CD4-positive, alpha-beta memory T cell (primary cell): ENCODE data around the gene THNSL1. TPM values are rescaled to one million over a fixed set of nuclear protein-coding genes. Genes with fewer than 3 reads are reported as not detected.

Experiments used
- CTCF ChIA-PET: fragments of 350-600 bp; sonication (Branson Sonifier 250); formaldehyde crosslinking; loops from one replicate; lab custom pipeline; 2021; ENCODE audit warnings: inconsistent platforms; ENCODE audit not compliant: partially characterized antibody; lab: Charles Lee
- POLR2A ChIA-PET: fragments of 350-600 bp; sonication (Branson Sonifier 250); formaldehyde crosslinking; loops from one replicate; lab custom pipeline; 2021; ENCODE audit not compliant: partially characterized antibody; lab: Charles Lee
- DNase-seq, 5 donors: peaks; one replicate each; pipeline versions ENCODE4 v3.0.0 to v3.0.0-alpha.2; 2020 to 2022; ENCODE audit warnings: mixed read lengths in 1 of 5
- H3K27ac ChIP-seq: one replicate; pipeline ENCODE4 v1.7.0; 2013; ENCODE audit warnings: low read depth, low read length
- H3K27me3 ChIP-seq: 2 replicates; pipeline ENCODE4 v1.7.0; 2013; ENCODE audit warnings: mild to moderate bottlenecking, low read length, moderate library complexity; ENCODE audit not compliant: insufficient read depth
- H3K36me3 ChIP-seq: 2 replicates; pipeline ENCODE4 v1.7.0; 2013; ENCODE audit warnings: mild to moderate bottlenecking, low read length, moderate library complexity; ENCODE audit not compliant: insufficient read depth
- H3K4me1 ChIP-seq: 2 replicates; pipeline ENCODE4 v1.7.0; 2013; ENCODE audit warnings: mild to moderate bottlenecking, low read length, moderate library complexity; ENCODE audit not compliant: insufficient read depth
- H3K4me3 ChIP-seq, 2 donors: one replicate each; pipeline ENCODE4 v1.7.0; 2013; ENCODE audit warnings: low read length in 2 of 2, mild to moderate bottlenecking in 1 of 2
- H3K9me3 ChIP-seq, 2 donors: one replicate each; pipeline ENCODE4 v1.7.0; 2013; ENCODE audit warnings: low read length in 2 of 2, control low read depth in 1 of 2; ENCODE audit not compliant: control insufficient read depth in 1 of 2
- H3K27ac Mint-ChIP-seq, 7 donors: one replicate each; pipeline ENCODE4 v1.8.0; 2020 to 2021; ENCODE audit warnings: mixed read lengths in 7 of 7, mild to moderate bottlenecking in 6 of 7, inconsistent platforms in 3 of 7, moderate library complexity in 3 of 7
- H3K27me3 Mint-ChIP-seq, 2 donors: one replicate each; pipeline ENCODE4 v1.8.0; 2020 to 2021; ENCODE audit warnings: mixed read lengths in 2 of 2
- H3K36me3 Mint-ChIP-seq, 2 donors: one replicate each; pipeline ENCODE4 v1.8.0; 2020 to 2021; ENCODE audit warnings: mixed read lengths in 2 of 2, inconsistent platforms in 1 of 2, mild to moderate bottlenecking in 1 of 2
- H3K4me1 Mint-ChIP-seq, 4 donors: one replicate each; pipeline ENCODE4 v1.8.0; 2020 to 2021; ENCODE audit warnings: mixed read lengths in 4 of 4, mild to moderate bottlenecking in 1 of 4
- H3K4me3 Mint-ChIP-seq, 8 donors: one replicate each; pipeline ENCODE4 v1.8.0; 2020 to 2021; ENCODE audit warnings: mixed read lengths in 8 of 8, mild to moderate bottlenecking in 7 of 8, moderate library complexity in 6 of 8, inconsistent platforms in 3 of 8
- H3K9me3 Mint-ChIP-seq, 8 donors: one replicate each; pipeline ENCODE4 v1.8.0; 2020 to 2021; ENCODE audit warnings: mixed read lengths in 8 of 8, mild to moderate bottlenecking in 5 of 8, inconsistent platforms in 3 of 8, moderate library complexity in 1 of 8
- intact Hi-C: fragments of 100-400 bp; cut with micrococcal nuclease; formaldehyde crosslinking; loops from one replicate; pipeline ENCODE4 v1.15.1; 2023
- polyA plus RNA-seq, 2 donors: library from polyadenylated mRNA; unstranded; fragments of 300-500 nt; fragmentation: Illumina TruSeq; gene quantifications; one replicate each; pipeline ENCODE4 v1.2.3, GENCODE V29; 2021
- total RNA-seq, 2 experiments: library from RNA; stranded (reverse); gene quantifications; one replicate each; pipeline ENCODE4 v1.2.3, GENCODE V29; 2021

Gene THNSL1
- total and polyA plus RNA-seq, 4 experiments from 2014 or later = 3.2 to 7.5 (median 7.0) TPM

DNA sequence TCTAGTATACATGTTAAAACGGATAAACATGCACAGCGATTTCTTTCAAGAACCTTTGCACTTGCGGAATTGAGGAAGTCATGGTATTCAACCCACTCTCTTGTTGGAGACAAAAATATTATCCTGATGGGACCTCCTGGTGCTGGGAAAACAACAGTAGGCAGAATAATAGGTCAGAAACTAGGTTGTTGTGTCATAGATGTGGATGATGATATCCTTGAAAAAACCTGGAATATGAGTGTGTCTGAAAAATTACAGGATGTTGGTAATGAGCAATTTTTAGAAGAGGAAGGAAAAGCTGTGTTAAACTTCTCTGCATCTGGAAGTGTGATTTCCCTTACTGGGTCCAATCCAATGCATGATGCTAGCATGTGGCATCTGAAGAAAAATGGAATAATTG is 6.9 kb downstream of the THNSL1 start:
- Histone ChIP-seq H3K27ac (no peak overlapping the region), H3K9me3 (no peaks in the 10 kb centered on the region), H3K27me3 (no peaks in the 10 kb centered on the region), H3K36me3 (no peaks in the 10 kb centered on the region), H3K4me3 (no peak overlapping the region), H3K4me1 (peaks cover under 1% of the 10 kb centered on the region)
- DNase-seq = no peak
- ChIA-PET CTCF (no interaction called here), POLR2A (no interaction called here)
- Mint-ChIP-seq H3K27ac (no peak overlapping the region), H3K4me1 (peaks cover 0 to 3% (median 1%) of the 10 kb centered on the region in 4 donors), H3K27me3 (no peaks in the 10 kb centered on the region), H3K9me3 (no peaks in the 10 kb centered on the region), H3K4me3 (no peak overlapping the region), H3K36me3 (peaks cover 7 to 10% of the 10 kb centered on the region in 2 donors)
- intact Hi-C loops = no loop called here

DNA sequence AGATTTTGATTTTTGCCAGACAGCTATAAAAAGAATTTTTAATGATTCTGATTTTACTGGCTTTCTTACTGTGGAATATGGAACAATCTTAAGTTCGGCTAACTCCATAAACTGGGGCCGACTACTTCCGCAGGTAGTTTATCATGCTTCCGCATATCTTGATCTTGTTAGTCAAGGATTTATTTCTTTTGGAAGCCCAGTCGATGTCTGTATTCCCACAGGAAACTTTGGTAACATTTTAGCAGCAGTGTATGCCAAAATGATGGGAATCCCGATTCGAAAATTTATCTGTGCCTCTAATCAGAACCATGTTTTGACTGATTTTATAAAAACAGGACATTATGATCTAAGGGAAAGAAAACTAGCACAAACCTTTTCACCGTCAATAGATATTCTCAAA is 8.1 kb downstream of the THNSL1 start:
- Histone ChIP-seq H3K9me3 (no peaks in the 10 kb centered on the region), H3K36me3 (no peaks in the 10 kb centered on the region), H3K4me1 (no peaks in the 10 kb centered on the region), H3K4me3 (no peak overlapping the region), H3K27me3 (no peaks in the 10 kb centered on the region), H3K27ac (no peak overlapping the region)
- no peak for DNase-seq
- H3K27me3 Mint-ChIP-seq = no peaks in the 10 kb centered on the region
- peaks cover 7 to 10% of the 10 kb centered on the region in 2 donors for H3K36me3 Mint-ChIP-seq
- ChIA-PET POLR2A (no interaction called here), CTCF (interaction anchor here (1.0 to 1.6 kb wide), 3 partner anchors 8 to 327 kb away, joined by 3 to 4 read pairs (median 4); partner anchors contain the start of genes ENKUR and THNSL1)
- peaks cover 0 to under 1% (median 0%) of the 10 kb centered on the region in 4 donors for H3K4me1 Mint-ChIP-seq
- H3K4me3 Mint-ChIP-seq = no peak overlapping the region
- no peak overlapping the region for H3K27ac Mint-ChIP-seq
- intact Hi-C loops = no loop called here
- H3K9me3 Mint-ChIP-seq = no peaks in the 10 kb centered on the region

DNA sequence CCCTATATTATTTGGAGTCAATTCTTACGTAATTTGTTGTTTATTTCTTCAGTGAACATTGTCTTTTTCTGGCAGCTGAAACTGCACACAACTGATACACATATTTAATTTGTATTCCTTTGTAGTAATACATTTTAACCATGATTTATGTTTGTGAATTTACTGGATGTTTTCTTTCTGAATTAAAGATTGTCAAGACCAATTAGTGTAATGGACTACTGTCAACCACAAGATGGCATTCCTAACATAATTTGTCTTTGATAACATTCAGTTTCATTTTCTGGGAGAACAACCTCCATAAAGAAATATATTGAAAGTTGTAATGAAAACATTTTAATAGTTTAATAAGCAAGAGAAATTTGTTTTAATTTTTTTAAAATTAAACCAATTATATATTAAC is 10.1 kb downstream of the THNSL1 start:
- H3K4me3 Mint-ChIP-seq = no peak overlapping the region
- peaks cover 7 to 14% of the 10 kb centered on the region in 2 donors for H3K36me3 Mint-ChIP-seq
- Histone ChIP-seq H3K4me1 (no peaks in the 10 kb centered on the region), H3K27ac (no peak overlapping the region), H3K27me3 (no peaks in the 10 kb centered on the region), H3K9me3 (no peaks in the 10 kb centered on the region), H3K4me3 (no peak overlapping the region), H3K36me3 (no peaks in the 10 kb centered on the region)
- H3K27ac Mint-ChIP-seq = no peak overlapping the region
- ChIA-PET CTCF (interaction anchor here (0.8 kb wide), 1 partner anchor 383 kb away, joined by 3 read pairs; no protein-coding TSS in a partner anchor), POLR2A (no interaction called here)
- H3K4me1 Mint-ChIP-seq = no peaks in the 10 kb centered on the region
- H3K9me3 Mint-ChIP-seq = peaks cover 0 to 4% (median 1%) of the 10 kb centered on the region in 8 donors
- H3K27me3 Mint-ChIP-seq = no peaks in the 10 kb centered on the region
- no peak for DNase-seq
- intact Hi-C loops = no loop called here

DNA sequence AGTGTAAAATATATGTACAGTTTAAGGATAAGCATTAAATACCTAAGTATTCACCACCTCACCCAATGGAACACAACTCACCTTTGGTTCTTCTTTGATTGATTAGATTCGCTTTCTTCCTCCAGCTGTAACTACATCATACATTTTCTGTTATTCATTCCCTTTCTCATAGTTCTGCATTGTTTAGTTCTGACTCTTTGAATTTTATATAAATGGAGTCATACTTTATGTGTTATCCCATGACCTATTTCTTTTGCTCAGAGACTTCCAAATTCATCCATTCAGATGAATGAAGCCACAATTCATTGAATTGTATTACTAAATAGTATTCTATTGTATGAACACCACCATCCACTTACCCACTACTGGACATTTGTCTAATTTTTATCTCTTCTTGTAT is 12.3 kb downstream of the THNSL1 start:
- intact Hi-C loops = no loop called here
- Mint-ChIP-seq H3K36me3 (peaks cover 5 to 6% of the 10 kb centered on the region in 2 donors), H3K4me3 (no peak overlapping the region), H3K27ac (peak overlapping the region in 1 of 7 donors; percentile 1), H3K4me1 (no peaks in the 10 kb centered on the region), H3K9me3 (peaks cover 0 to 4% (median 1%) of the 10 kb centered on the region in 8 donors), H3K27me3 (peaks cover 0 to 2% of the 10 kb centered on the region in 2 donors)
- Histone ChIP-seq H3K27ac (no peak overlapping the region), H3K4me1 (no peaks in the 10 kb centered on the region), H3K9me3 (no peaks in the 10 kb centered on the region), H3K4me3 (no peak overlapping the region), H3K36me3 (no peaks in the 10 kb centered on the region), H3K27me3 (no peaks in the 10 kb centered on the region)
- ChIA-PET CTCF (no interaction called here), POLR2A (no interaction called here)
- no peak for DNase-seq

DNA sequence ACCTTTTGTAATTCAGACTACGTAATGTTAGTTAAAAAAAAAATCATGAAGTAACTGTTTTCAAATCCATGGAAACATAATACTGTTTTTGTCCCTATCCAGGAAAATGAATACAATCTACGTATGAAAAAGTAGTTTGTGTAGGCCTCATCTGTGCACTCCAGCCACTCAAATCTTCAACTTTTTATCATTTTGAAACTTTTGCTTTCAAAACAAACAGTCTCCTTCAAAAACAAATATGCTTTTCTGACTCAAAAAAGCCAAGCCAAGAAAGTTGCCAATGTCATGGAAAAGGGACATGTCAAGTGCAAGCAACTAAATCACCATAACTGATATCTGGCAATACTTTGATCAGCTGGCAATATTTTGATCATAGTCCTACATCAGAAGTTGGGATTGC is 13.1 kb downstream of the THNSL1 start:
- Mint-ChIP-seq H3K4me3 (no peak overlapping the region), H3K9me3 (peaks cover 0 to 4% (median 1%) of the 10 kb centered on the region in 8 donors), H3K27me3 (peaks cover 0 to 2% of the 10 kb centered on the region in 2 donors), H3K36me3 (peaks cover 0 to 4% of the 10 kb centered on the region in 2 donors), H3K4me1 (no peaks in the 10 kb centered on the region), H3K27ac (no peak overlapping the region)
- DNase-seq = no peak
- Histone ChIP-seq H3K27me3 (no peaks in the 10 kb centered on the region), H3K4me3 (no peak overlapping the region), H3K27ac (no peak overlapping the region), H3K9me3 (no peaks in the 10 kb centered on the region), H3K36me3 (no peaks in the 10 kb centered on the region), H3K4me1 (no peaks in the 10 kb centered on the region)
- CTCF ChIA-PET = no interaction called here
- POLR2A ChIA-PET = no interaction called here
- intact Hi-C loops = no loop called here

DNA sequence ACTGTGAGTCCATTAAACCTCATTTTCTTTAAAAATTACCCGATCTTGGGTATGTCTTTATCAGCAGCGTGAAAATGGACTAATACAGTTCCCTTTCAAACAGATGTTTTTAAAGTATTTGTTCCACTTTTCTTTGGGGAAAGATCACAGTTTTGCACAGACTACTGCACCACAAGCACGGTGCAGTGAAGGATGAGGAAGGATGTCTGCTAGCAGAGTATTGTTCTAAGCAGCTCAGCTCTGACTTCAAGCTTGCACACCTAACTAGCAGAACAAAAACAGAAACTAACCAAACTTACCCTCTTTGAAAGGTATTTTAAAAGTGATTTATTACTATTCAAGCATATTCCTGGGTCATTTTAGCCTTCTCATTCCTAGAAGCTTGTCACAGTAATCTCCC is 20.0 kb downstream of the THNSL1 start:
- Mint-ChIP-seq H3K36me3 (no peaks in the 10 kb centered on the region), H3K27me3 (peaks cover 10 to 19% of the 10 kb centered on the region in 2 donors), H3K4me3 (no peak overlapping the region), H3K9me3 (peaks cover 0 to 2% (median 0%) of the 10 kb centered on the region in 8 donors), H3K4me1 (peaks cover 0 to 2% (median 0%) of the 10 kb centered on the region in 4 donors), H3K27ac (no peak overlapping the region)
- Histone ChIP-seq H3K9me3 (no peaks in the 10 kb centered on the region), H3K36me3 (no peaks in the 10 kb centered on the region), H3K27me3 (no peaks in the 10 kb centered on the region), H3K4me1 (no peaks in the 10 kb centered on the region), H3K4me3 (no peak overlapping the region), H3K27ac (no peak overlapping the region)
- DNase-seq = no peak
- ChIA-PET POLR2A (no interaction called here), CTCF (interaction anchor here (1.1 kb wide), 1 partner anchor 414 kb away, joined by 3 read pairs; no protein-coding TSS in a partner anchor)
- intact Hi-C loops = no loop called here

DNA sequence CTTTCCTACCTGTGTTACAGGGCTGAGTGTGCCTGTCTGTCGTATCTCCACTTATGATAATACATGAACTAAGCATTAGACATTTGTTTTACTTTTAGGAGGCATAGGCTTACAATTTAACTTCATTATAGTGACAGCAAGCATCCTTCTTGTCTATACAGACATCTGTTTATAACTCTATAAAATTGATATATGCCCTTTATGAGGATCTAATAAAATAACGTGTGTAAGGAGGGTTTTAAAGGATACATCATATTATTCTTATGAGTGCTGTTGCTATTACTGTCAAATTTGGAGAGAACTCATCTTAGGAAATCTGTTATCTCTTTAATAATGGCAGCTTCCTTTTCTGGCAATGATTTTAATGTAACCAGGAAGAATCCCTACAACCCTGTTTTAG is 21.9 kb downstream of the THNSL1 start:
- intact Hi-C loops = no loop called here
- H3K36me3 Mint-ChIP-seq = no peaks in the 10 kb centered on the region
- H3K9me3 Mint-ChIP-seq = peaks cover 0 to 2% (median 0%) of the 10 kb centered on the region in 8 donors
- Histone ChIP-seq H3K27me3 (no peaks in the 10 kb centered on the region), H3K27ac (no peak overlapping the region), H3K36me3 (no peaks in the 10 kb centered on the region), H3K9me3 (no peaks in the 10 kb centered on the region), H3K4me3 (no peak overlapping the region), H3K4me1 (no peaks in the 10 kb centered on the region)
- H3K27ac Mint-ChIP-seq = no peak overlapping the region
- POLR2A ChIA-PET = no interaction called here
- H3K27me3 Mint-ChIP-seq = peaks cover 13 to 21% of the 10 kb centered on the region in 2 donors
- peaks cover 0 to 2% (median 0%) of the 10 kb centered on the region in 4 donors for H3K4me1 Mint-ChIP-seq
- CTCF ChIA-PET = interaction anchor here (0.6 kb wide), 1 partner anchor 332 kb away, joined by 3 read pairs; no protein-coding TSS in a partner anchor
- H3K4me3 Mint-ChIP-seq = no peak overlapping the region
- no peak for DNase-seq
